Epithelial cell of proximal tubule (primary cell): ENCODE data around the gene PATJ. TPM values are rescaled to one million over a fixed set of nuclear protein-coding genes. Genes with fewer than 3 reads are reported as not detected.
A peak's percentile ranks its signal among the peaks of the same experiment; 100 is the strongest.
"Not testable (repeated sequence)": the region's sequence is repeated elsewhere in the genome, so short reads cannot be mapped to it uniquely, and the experiment has no call there.

Source experiments
- DNase-seq: peaks from one replicate; pipeline ENCODE4 v3.0.0-alpha.2; 2011; ENCODE audit warnings: low read depth
- H3K4me3 ChIP-seq: 2 replicates; pipeline ENCODE4 v1.5.1; 2011; ENCODE audit warnings: low read depth, mild to moderate bottlenecking, low read length
- total RNA-seq: library from RNA; depleted of rRNA; stranded (reverse); fragments of >200 nt; gene quantifications from 2 replicates; pipeline ENCODE4 v1.2.3, GENCODE V29; 2015
- TF ChIP-seq, protein P1 (sequence below): conservative IDR thresholded peaks from 2 replicates; pipeline ENCODE4 v1.5.1; 2012; ENCODE audit warnings: low read depth, mild to moderate bottlenecking, low read length

Gene PATJ
- total RNA-seq, 1 donor from 2014 or later = 42.1 TPM

DNA sequence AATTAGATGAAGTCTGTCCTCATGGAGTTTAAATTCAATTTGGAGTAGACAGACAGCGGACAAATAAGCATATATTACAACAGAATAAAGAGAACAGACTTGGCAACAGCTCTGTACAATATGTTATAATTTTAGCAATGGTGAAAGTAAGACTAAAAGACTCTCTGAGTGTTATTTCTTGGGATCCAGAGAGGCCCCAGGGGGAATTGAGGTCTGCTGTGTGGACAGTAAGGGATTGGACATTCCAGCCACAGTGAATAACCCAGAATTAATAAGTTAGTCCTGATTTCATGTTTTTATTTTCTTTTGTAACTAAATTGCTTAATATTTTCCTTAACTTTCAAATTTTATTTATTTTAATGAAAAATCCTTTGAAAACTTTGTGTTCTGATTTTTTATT lies 101.7 kb downstream of the PATJ start:
- TF ChIP-seq, protein P1, sequence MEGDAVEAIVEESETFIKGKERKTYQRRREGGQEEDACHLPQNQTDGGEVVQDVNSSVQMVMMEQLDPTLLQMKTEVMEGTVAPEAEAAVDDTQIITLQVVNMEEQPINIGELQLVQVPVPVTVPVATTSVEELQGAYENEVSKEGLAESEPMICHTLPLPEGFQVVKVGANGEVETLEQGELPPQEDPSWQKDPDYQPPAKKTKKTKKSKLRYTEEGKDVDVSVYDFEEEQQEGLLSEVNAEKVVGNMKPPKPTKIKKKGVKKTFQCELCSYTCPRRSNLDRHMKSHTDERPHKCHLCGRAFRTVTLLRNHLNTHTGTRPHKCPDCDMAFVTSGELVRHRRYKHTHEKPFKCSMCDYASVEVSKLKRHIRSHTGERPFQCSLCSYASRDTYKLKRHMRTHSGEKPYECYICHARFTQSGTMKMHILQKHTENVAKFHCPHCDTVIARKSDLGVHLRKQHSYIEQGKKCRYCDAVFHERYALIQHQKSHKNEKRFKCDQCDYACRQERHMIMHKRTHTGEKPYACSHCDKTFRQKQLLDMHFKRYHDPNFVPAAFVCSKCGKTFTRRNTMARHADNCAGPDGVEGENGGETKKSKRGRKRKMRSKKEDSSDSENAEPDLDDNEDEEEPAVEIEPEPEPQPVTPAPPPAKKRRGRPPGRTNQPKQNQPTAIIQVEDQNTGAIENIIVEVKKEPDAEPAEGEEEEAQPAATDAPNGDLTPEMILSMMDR = no peak
- DNase-seq = no peak

GRCh38 chr1:61844664-61845063 lies 102.4 kb downstream of the PATJ start:
- DNase-seq, H3K4me3 ChIP-seq: not testable (repeated sequence)

More for the DNA sequence above, 101.7 kb downstream of the PATJ start:
- H3K4me3 ChIP-seq = no peak overlapping the region

GRCh38 chr1:61851235-61851634 lies 109.0 kb downstream of the PATJ start:
- TF ChIP-seq, protein P1 = no peak
- H3K4me3 ChIP-seq = no peak overlapping the region
- no peak for DNase-seq

DNA sequence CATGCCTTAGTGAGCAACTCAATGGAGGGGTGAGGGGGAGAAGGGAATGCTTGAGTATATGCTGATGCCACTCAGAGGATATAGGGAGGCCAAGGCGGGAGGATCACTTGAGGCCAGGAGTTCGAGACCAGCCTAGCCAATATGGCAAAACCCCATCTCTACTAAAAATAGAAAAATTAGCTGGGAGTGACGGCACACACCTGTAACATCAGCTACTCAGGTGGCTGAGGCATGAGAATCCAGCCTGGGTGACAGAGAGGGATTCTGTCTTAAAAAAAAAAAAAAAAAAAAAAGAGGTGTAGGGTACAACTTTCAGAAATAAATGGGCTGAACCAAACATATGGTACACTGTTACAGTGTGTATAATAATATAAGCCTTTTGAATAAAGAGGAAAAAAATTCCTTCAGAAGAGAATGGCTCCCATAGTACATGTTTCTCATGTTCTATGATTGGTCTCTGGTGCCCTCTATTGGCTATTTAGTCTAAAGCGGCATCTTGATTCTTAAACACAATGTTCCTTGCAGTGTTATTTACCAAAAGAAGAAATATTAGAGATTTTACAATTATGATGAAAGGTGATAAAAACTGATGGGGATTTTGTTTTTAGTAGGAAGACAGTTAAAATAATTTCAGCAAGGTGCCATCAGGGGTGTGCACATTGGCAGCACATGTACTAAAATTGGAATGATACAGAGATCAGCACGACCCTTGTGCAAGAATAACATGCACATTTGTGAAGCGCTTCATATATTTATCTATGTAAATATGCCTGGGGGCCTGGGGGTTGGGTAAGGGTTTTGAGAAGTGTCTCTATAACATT lies 109.8 kb downstream of the PATJ start:
- TF ChIP-seq, protein P1 = peak; percentile 76
- no peak for DNase-seq
- no peak overlapping the region for H3K4me3 ChIP-seq

- TF ChIP-seq, protein P1 = no peak
- H3K4me3 ChIP-seq = no peak overlapping the region
- no peak for DNase-seq
Observed at GRCh38 chr1:61852670-61853015, 110.4 kb downstream of the PATJ start.

- TF ChIP-seq, protein P1 = no peak
- H3K4me3 ChIP-seq = no peak overlapping the region
- DNase-seq = no peak
Observed at GRCh38 chr1:61853583-61853982, 111.3 kb downstream of the PATJ start.

GRCh38 chr1:61864489-61864888 lies 122.2 kb downstream of the PATJ start:
- TF ChIP-seq, protein P1 = no peak
- DNase-seq = no peak
- no peak overlapping the region for H3K4me3 ChIP-seq
